Activated naive CD4-positive, alpha-beta T cell treated with anti-CD3 and anti-CD28 coated beads for 36 hours (primary cell): ENCODE results near the gene TTC9. TPM values are rescaled to one million over a fixed set of nuclear protein-coding genes. Genes with fewer than 3 reads are reported as not detected.

Experiments used
- CTCF ChIA-PET: fragments of 350-600 bp; sonication (Branson Sonifier 250); formaldehyde crosslinking; loops from one replicate; lab custom pipeline; 2021; ENCODE audit warnings: antibody characterized with exemption; lab: Charles Lee
- DNase-seq: peaks from one replicate; pipeline ENCODE4 v3.0.0-alpha.2; 2020
- H3K27ac Mint-ChIP-seq: one replicate; pipeline ENCODE4 v1.8.0; 2021; ENCODE audit warnings: mild to moderate bottlenecking, mixed read lengths
- H3K27me3 Mint-ChIP-seq: one replicate; pipeline ENCODE4 v1.8.0; 2021; ENCODE audit warnings: low read depth, mixed read lengths
- H3K36me3 Mint-ChIP-seq: one replicate; pipeline ENCODE4 v1.8.0; 2021; ENCODE audit warnings: low read depth, mixed read lengths
- H3K4me1 Mint-ChIP-seq: one replicate; pipeline ENCODE4 v1.8.0; 2021; ENCODE audit warnings: low read depth, mixed read lengths
- H3K4me3 Mint-ChIP-seq: one replicate; pipeline ENCODE4 v1.8.0; 2021; ENCODE audit warnings: mild to moderate bottlenecking, moderate library complexity, mixed read lengths
- H3K9me3 Mint-ChIP-seq: one replicate; pipeline ENCODE4 v1.8.0; 2021; ENCODE audit warnings: mixed read lengths
- intact Hi-C: fragments of 100-400 bp; cut with micrococcal nuclease; formaldehyde crosslinking; loops from one replicate; pipeline ENCODE4 v1.15.1; 2023
- total RNA-seq, 2 experiments: library from RNA; stranded (reverse); gene quantifications; one replicate each; pipeline ENCODE4 v1.2.3, GENCODE V29; 2021

Gene TTC9
- total RNA-seq, 2 experiments from 2014 or later, result 7.5 to 7.6 TPM

- Mint-ChIP-seq H3K4me1 (no peaks in the 10 kb centered on the region), H3K27me3 (no peaks in the 10 kb centered on the region), H3K36me3 (no peaks in the 10 kb centered on the region), H3K4me3 (no peak overlapping the region), H3K27ac (no peak overlapping the region), H3K9me3 (no peaks in the 10 kb centered on the region)
- CTCF ChIA-PET, result interaction anchor here (0.7 to 5.0 kb wide), 3 partner anchors 93 to 256 kb away, joined by 3 to 51 read pairs (median 3); no protein-coding TSS in a partner anchor
- DNase-seq, result no peak
- intact Hi-C loops, result loop anchor here (5.0 kb wide), 1 partner anchor 353 kb away; no protein-coding TSS in a partner anchor
Measured at GRCh38 chr14:70619708-70620107, 22.0 kb upstream of the TTC9 start.

DNA sequence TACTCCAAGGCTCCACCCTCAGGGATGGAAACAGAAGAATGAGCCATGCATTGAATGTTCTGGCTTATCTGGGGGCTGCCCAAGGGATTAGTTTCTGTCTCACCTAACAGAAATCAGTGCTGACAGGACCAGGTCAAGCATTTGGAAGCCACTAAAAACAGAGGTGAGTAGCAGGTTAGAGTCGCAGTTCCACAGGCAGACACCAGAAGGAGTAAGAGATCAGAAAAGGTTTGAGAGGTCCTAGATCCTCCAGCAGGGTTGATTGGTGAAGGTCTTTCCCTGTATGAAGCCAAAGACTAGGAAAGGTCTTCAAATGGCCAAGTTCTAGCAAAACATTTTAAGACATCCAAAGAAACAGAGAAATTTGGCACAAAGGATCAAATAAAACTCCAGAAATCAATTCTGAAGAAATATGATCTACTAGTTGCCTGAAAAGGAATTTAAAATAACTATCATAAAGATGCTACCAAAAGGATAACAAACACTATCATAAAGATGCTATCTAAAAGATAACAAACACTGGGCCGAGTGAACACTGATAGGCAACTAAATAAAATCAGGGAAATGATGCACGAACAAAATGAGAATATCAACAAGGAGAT is 19.5 kb upstream of the TTC9 start:
- H3K4me1 Mint-ChIP-seq, result no peaks in the 10 kb centered on the region
- CTCF ChIA-PET, result interaction anchor here (0.7 to 5.0 kb wide), 11 partner anchors 11 to 196 kb away, joined by 3 to 51 read pairs (median 5); no protein-coding TSS in a partner anchor
- H3K27me3 Mint-ChIP-seq, result no peaks in the 10 kb centered on the region
- DNase-seq, result peak; percentile 72
- H3K4me3 Mint-ChIP-seq, result no peak overlapping the region
- no peak overlapping the region for H3K27ac Mint-ChIP-seq
- peaks cover 12% of the 10 kb centered on the region for H3K9me3 Mint-ChIP-seq
- intact Hi-C loops, result loop anchor here (1.0 to 5.0 kb wide), 4 partner anchors 21 to 350 kb away; no protein-coding TSS in a partner anchor
- peaks cover 6% of the 10 kb centered on the region for H3K36me3 Mint-ChIP-seq

- DNase-seq, result no peak
- no peak overlapping the region for H3K27ac Mint-ChIP-seq
- peaks cover 19% of the 10 kb centered on the region for H3K9me3 Mint-ChIP-seq
- peaks cover 7% of the 10 kb centered on the region for H3K36me3 Mint-ChIP-seq
- no peaks in the 10 kb centered on the region for H3K27me3 Mint-ChIP-seq
- intact Hi-C loops, result loop anchor here (5.0 kb wide), 1 partner anchor 347 kb away; no protein-coding TSS in a partner anchor
- CTCF ChIA-PET, result interaction anchor here (1.6 to 2.2 kb wide), 2 partner anchors 89 to 192 kb away, joined by 5 to 7 read pairs; no protein-coding TSS in a partner anchor
- no peak overlapping the region for H3K4me3 Mint-ChIP-seq
- no peaks in the 10 kb centered on the region for H3K4me1 Mint-ChIP-seq
Measured at GRCh38 chr14:70624972-70625371, 16.7 kb upstream of the TTC9 start.

DNA sequence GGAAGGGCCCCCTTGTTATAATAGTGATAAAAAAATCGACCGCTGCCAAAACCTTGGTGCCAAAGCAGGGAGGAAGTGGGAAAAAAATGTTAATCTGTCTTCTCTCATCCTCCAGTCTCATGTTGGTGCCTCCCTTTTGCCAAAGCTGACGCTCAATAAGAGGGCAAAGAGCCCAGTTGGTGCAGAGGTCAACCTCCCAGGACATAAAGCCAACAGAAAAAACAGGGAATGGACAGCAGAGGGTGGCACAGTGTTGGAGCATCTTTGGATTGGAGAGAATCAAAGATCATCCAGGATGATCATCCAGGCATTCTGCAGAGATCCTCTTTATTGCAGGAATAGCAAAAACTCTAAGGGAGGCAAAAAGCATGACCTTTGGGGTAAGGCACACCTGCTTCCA is 9.8 kb upstream of the TTC9 start:
- intact Hi-C loops, result no loop called here
- H3K4me3 Mint-ChIP-seq, result no peak overlapping the region
- H3K36me3 Mint-ChIP-seq, result peaks cover 6% of the 10 kb centered on the region
- CTCF ChIA-PET, result interaction anchor here (3.2 kb wide), 1 partner anchor 81 kb away, joined by 9 read pairs; no protein-coding TSS in a partner anchor
- no peaks in the 10 kb centered on the region for H3K27me3 Mint-ChIP-seq
- H3K9me3 Mint-ChIP-seq, result peaks cover 16% of the 10 kb centered on the region
- no peak for DNase-seq
- H3K27ac Mint-ChIP-seq, result no peak overlapping the region
- peaks cover 8% of the 10 kb centered on the region for H3K4me1 Mint-ChIP-seq

DNA sequence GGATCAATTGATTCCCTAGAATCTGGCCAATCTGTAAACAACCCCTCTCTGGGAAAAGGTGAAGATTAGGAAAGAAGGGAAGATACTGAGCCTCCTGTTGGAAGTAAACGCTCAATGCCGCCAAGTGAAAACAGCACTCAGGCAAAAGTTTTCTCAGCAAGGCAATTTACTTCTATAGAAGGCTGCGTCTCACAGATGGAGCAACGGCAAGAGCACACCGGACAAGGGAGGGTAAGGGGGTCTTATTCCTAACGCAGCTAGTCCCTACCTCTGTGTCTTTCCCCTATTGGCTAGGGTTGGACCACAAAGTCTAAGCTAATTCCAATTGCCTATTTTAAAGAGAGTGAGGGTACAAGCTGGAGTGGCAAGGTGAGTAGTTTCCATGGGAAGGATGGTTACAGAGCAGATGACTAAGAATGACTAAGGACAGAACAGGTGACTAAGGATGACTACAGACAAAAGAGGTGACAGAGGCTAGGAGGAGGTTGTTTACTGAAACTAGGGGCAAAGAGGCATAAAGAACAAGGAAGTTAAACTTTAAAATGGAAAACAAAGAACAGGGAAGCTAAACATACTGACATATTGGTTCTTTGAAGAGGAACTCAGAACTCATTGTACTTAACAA is 5.6 kb upstream of the TTC9 start:
- Mint-ChIP-seq H3K27me3 (no peaks in the 10 kb centered on the region), H3K4me1 (peaks cover 22% of the 10 kb centered on the region), H3K4me3 (no peak overlapping the region), H3K27ac (peak overlapping the region; percentile 1), H3K9me3 (peaks cover 8% of the 10 kb centered on the region), H3K36me3 (peaks cover 4% of the 10 kb centered on the region)
- intact Hi-C loops, result no loop called here
- no peak for DNase-seq
- CTCF ChIA-PET, result interaction anchor here (1.6 kb wide), 1 partner anchor 77 kb away, joined by 4 read pairs; no protein-coding TSS in a partner anchor

GRCh38 chr14:70638416-70638815 is 3.3 kb upstream of the TTC9 start:
- H3K27me3 Mint-ChIP-seq, result no peaks in the 10 kb centered on the region
- peaks cover 22% of the 10 kb centered on the region for H3K4me1 Mint-ChIP-seq
- no peak overlapping the region for H3K4me3 Mint-ChIP-seq
- peaks cover 8% of the 10 kb centered on the region for H3K9me3 Mint-ChIP-seq
- no peak for DNase-seq
- H3K27ac Mint-ChIP-seq, result no peak overlapping the region
- H3K36me3 Mint-ChIP-seq, result peaks cover 4% of the 10 kb centered on the region
- intact Hi-C loops, result no loop called here
- CTCF ChIA-PET, result no interaction called here

DNA sequence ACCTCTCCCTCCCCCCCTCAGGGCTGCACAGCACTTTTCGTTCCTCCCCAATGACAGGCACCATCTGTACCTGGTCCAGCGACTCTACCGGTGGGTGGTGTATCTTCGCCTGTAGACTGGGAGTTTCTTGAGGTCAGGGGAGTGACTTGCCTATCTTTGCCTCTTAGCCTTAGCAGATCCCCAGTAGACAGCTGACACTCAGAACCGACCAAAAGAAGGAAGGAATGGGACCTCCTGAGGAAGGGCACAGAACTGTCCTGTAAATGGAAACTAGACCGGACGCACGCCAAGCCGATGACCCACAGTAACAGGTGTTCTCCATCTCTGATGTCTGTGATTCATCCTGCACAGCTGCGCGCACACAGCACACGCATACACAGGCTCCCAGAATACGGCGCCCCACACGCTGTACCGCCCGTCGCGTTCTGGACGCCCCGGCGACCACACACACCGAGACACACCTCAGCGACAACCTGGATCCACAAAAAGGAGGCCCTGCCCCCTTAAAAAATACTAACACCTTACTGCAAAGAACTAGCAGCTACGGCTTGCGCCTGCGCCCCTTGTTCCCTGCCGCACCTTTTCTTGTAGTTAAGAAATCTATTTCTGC is 673 bp upstream of the TTC9 start:
- Mint-ChIP-seq H3K27me3 (no peaks in the 10 kb centered on the region), H3K9me3 (peaks cover 4% of the 10 kb centered on the region), H3K4me1 (peaks cover 43% of the 10 kb centered on the region), H3K36me3 (no peaks in the 10 kb centered on the region), H3K4me3 (peak overlapping the region; percentile 92), H3K27ac (peak overlapping the region; percentile 90)
- CTCF ChIA-PET, result interaction anchor here (1.0 to 1.5 kb wide), 5 partner anchors 14 to 73 kb away, joined by 3 to 4 read pairs (median 4); no protein-coding TSS in a partner anchor
- peak; percentile 77 for DNase-seq
- intact Hi-C loops, result loop anchor here (1.0 to 2.0 kb wide), 3 partner anchors 20 to 168 kb away; partner anchors contain the start of genes MAP3K9 and MED6

GRCh38 chr14:70642303-70643235 is 853 bp downstream of the TTC9 start:
- H3K27me3 Mint-ChIP-seq, result no peaks in the 10 kb centered on the region
- H3K4me1 Mint-ChIP-seq, result peaks cover 47% of the 10 kb centered on the region
- H3K4me3 Mint-ChIP-seq, result peak overlapping the region; percentile 87
- H3K27ac Mint-ChIP-seq, result peak overlapping the region; percentile 90
- DNase-seq, result peak; percentile 67
- no peaks in the 10 kb centered on the region for H3K9me3 Mint-ChIP-seq
- intact Hi-C loops, result loop anchor here (1.0 kb wide), 4 partner anchors 9 to 71 kb away; no protein-coding TSS in a partner anchor
- CTCF ChIA-PET, result interaction anchor here (0.9 to 1.4 kb wide), 8 partner anchors 9 to 412 kb away, joined by 3 to 7 read pairs (median 4); no protein-coding TSS in a partner anchor
- no peaks in the 10 kb centered on the region for H3K36me3 Mint-ChIP-seq

DNA sequence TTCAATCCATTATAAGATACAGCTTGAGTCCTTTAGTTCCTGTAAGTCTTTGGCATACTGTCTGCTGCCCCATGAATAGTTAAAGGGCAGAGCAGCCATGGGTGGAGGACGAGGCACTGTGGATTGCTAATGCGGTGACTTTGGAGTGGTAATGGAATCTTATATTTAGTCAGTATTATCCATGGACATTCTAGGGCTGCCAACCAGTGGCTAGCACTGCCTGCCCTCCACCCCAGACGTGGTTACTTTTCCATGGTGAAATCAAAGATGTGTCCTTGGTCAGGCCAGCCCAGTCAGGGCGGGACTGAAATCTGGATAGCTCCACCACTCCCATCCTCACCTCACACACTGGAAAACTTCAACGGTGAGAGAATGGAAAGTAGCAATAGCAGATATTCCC is 2.3 kb downstream of the TTC9 start:
- Mint-ChIP-seq H3K4me3 (peak overlapping the region; percentile 87), H3K27ac (peak overlapping the region; percentile 90), H3K36me3 (no peaks in the 10 kb centered on the region), H3K4me1 (peaks cover 57% of the 10 kb centered on the region), H3K9me3 (no peaks in the 10 kb centered on the region), H3K27me3 (no peaks in the 10 kb centered on the region)
- intact Hi-C loops, result loop anchor here (1.0 kb wide), 4 partner anchors 7 to 69 kb away; no protein-coding TSS in a partner anchor
- DNase-seq, result no peak
- CTCF ChIA-PET, result interaction anchor here (1.0 to 3.6 kb wide), 5 partner anchors 9 to 173 kb away, joined by 3 to 11 read pairs (median 3); no protein-coding TSS in a partner anchor

- CTCF ChIA-PET, result interaction anchor here (0.6 to 3.6 kb wide), 6 partner anchors 9 to 205 kb away, joined by 3 to 11 read pairs (median 6); no protein-coding TSS in a partner anchor
- intact Hi-C loops, result no loop called here
- no peaks in the 10 kb centered on the region for H3K36me3 Mint-ChIP-seq
- DNase-seq, result no peak
- H3K4me3 Mint-ChIP-seq, result no peak overlapping the region
- H3K4me1 Mint-ChIP-seq, result peaks cover 63% of the 10 kb centered on the region
- no peaks in the 10 kb centered on the region for H3K27me3 Mint-ChIP-seq
- H3K27ac Mint-ChIP-seq, result peak overlapping the region; percentile 74
- H3K9me3 Mint-ChIP-seq, result no peaks in the 10 kb centered on the region
Measured at GRCh38 chr14:70645892-70646291, 4.2 kb downstream of the TTC9 start.

- intact Hi-C loops, result no loop called here
- Mint-ChIP-seq H3K9me3 (no peaks in the 10 kb centered on the region), H3K36me3 (no peaks in the 10 kb centered on the region), H3K4me3 (peak overlapping the region; percentile 17), H3K4me1 (peaks cover 66% of the 10 kb centered on the region), H3K27me3 (no peaks in the 10 kb centered on the region), H3K27ac (peak overlapping the region; percentile 74)
- DNase-seq, result no peak
- CTCF ChIA-PET, result interaction anchor here (0.6 to 3.6 kb wide), 7 partner anchors 9 to 206 kb away, joined by 3 to 11 read pairs (median 3); no protein-coding TSS in a partner anchor
Measured at GRCh38 chr14:70646705-70647104, 5.0 kb downstream of the TTC9 start.
